ENCODE data around the gene RRAD.

The RRAD gene

DNA sequence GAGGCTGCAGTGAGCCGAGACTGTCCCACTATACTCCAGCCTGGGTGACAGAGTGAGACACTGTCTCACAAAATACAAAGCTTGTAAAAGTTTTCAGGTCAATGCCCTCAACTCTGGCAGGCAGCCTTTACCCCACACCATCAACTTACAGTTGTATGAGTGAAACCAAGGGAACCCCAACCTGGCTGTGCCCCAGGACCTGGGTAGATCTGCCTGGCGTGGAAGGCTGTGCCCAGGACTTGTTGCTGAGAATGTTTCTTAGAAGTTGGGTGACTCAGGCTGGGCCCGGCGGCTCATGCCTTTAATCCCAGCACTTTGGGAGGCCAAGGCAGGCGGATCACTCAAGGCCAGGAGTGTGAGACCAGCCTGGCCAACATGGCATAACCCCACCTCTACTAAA, 43.5 kb upstream of the RRAD start:
- in situ Hi-C loops (cut with HindIII; ENCODE audit: low pct_ligation_motif_present, low sequenced_read_pairs), result no loop called here
- Histone ChIP-seq H3K36me3 (replicated peaks) (no peaks in the 10 kb centered on the region), H3K4me3 (ENCODE audit: low read depth, low read length) (no peak overlapping the region), H3K27me3 (replicated peaks) (peaks cover 2% of the 10 kb centered on the region), H3K27ac (no peak overlapping the region)
- DNase-seq, result no peak
- TF ChIP-seq, protein P1, sequence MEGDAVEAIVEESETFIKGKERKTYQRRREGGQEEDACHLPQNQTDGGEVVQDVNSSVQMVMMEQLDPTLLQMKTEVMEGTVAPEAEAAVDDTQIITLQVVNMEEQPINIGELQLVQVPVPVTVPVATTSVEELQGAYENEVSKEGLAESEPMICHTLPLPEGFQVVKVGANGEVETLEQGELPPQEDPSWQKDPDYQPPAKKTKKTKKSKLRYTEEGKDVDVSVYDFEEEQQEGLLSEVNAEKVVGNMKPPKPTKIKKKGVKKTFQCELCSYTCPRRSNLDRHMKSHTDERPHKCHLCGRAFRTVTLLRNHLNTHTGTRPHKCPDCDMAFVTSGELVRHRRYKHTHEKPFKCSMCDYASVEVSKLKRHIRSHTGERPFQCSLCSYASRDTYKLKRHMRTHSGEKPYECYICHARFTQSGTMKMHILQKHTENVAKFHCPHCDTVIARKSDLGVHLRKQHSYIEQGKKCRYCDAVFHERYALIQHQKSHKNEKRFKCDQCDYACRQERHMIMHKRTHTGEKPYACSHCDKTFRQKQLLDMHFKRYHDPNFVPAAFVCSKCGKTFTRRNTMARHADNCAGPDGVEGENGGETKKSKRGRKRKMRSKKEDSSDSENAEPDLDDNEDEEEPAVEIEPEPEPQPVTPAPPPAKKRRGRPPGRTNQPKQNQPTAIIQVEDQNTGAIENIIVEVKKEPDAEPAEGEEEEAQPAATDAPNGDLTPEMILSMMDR (IDR thresholded peaks at IDR 0.05; ENCODE audit: low read depth, low read length, missing control alignments), result no peak

DNA sequence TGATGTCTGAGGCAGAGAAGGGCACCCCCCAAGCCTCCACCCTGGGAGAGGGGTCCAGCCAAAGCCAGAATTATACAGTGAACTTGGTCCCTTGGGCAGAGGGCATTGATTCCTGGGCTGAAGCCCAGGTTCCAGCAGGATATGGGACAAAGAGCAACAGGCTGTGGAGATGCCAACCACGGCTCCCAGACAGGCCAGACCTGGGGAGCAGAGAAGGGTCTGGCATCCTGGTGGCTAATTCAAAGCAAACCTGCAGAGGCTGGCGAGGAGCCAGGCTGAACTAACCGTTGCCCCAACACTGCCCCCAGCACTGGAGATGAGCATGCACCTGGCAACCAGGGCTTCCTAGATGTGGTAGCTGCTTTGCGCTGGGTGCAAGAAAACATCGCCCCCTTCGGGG, 38.7 kb upstream of the RRAD start:
- in situ Hi-C loops (cut with HindIII; ENCODE audit: low pct_ligation_motif_present, low sequenced_read_pairs), result no loop called here
- H3K27me3 ChIP-seq (replicated peaks), result peaks cover 2% of the 10 kb centered on the region
- no peak for DNase-seq
- TF ChIP-seq, protein P1 (IDR thresholded peaks at IDR 0.05; ENCODE audit: low read depth, low read length, missing control alignments), result no peak
- H3K36me3 ChIP-seq (replicated peaks), result no peaks in the 10 kb centered on the region
- H3K4me3 ChIP-seq (ENCODE audit: low read depth, low read length), result no peak overlapping the region
- H3K27ac ChIP-seq, result no peak overlapping the region

DNA sequence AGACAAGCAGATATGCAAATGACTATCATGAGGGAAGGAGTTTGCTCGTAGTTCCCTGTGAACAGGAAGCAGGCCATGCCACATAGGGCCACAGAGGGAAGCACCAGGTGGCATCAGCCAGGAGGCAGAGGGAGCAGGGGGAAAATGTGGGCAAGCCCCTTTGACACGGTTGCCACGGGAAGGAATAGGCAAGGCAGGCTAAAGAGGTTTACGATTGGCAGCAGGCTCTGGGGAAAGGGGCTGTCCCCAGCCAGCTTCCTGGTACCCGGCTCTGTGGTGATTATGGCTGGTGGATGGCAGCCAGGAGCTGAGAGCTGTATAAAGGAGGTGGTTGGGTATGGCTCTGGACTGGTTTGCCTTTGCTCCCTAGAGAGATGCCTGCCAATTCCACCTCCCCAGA, 36.6 kb upstream of the RRAD start:
- DNase-seq, result no peak
- H3K27me3 ChIP-seq (replicated peaks), result peaks cover 2% of the 10 kb centered on the region
- TF ChIP-seq, protein P1 (IDR thresholded peaks at IDR 0.05; ENCODE audit: low read depth, low read length, missing control alignments), result no peak
- H3K36me3 ChIP-seq (replicated peaks), result no peaks in the 10 kb centered on the region
- no peak overlapping the region for H3K27ac ChIP-seq
- in situ Hi-C loops (cut with HindIII; ENCODE audit: low pct_ligation_motif_present, low sequenced_read_pairs), result no loop called here
- H3K4me3 ChIP-seq (ENCODE audit: low read depth, low read length), result no peak overlapping the region

DNA sequence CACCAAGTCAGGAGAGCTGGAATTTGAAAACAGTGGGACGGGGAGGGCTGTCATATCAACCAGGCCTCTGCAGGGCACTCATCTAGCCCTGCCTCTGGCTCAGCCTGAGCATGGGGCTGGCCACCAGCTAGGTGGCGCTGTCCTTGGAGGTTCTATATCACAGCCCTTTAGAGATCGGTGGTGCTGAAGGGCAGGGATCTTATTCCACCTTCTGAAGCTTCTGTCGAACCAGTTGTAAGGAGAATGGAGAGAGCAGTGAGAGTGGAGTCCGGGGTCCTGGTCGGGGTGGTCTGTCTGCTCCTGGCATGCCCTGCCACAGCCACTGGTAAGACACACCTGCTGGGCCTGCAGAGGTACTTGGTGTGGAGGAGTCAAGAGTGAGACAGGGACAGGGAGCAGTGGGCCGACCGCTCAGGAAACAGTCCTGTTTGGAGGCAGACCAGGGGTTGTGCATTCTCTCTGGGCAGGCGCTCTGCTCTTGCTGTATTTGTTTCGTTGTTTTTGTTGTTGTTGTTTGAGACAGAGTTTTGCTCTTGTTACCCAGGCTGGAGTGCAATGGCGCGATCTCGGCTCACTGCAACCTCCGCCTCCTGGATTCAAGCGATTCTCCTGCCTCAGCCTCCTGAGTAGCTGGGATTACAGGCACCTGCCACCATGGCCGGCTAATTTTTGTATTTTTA, 35.9 kb upstream of the RRAD start, which contains the start of gene CES3:
Gene CES3, plus strand, starts transcription at position 202 of the 680 bp plus-strand sequence. Its CDS starts 42 bp downstream, at position 244.
- in situ Hi-C loops (cut with HindIII; ENCODE audit: low pct_ligation_motif_present, low sequenced_read_pairs), result no loop called here
- DNase-seq, result peak; percentile 67
- H3K4me3 ChIP-seq (ENCODE audit: low read depth, low read length), result no peak within 1 kb of the TSS
- peaks cover 2% of the 10 kb centered on the region for H3K27me3 ChIP-seq (replicated peaks)
- TF ChIP-seq, protein P1 (IDR thresholded peaks at IDR 0.05; ENCODE audit: low read depth, low read length, missing control alignments), result peak; percentile 92
- H3K36me3 ChIP-seq (replicated peaks), result no peaks in the 10 kb centered on the region
- no peak within 1 kb of the TSS for H3K27ac ChIP-seq

DNA sequence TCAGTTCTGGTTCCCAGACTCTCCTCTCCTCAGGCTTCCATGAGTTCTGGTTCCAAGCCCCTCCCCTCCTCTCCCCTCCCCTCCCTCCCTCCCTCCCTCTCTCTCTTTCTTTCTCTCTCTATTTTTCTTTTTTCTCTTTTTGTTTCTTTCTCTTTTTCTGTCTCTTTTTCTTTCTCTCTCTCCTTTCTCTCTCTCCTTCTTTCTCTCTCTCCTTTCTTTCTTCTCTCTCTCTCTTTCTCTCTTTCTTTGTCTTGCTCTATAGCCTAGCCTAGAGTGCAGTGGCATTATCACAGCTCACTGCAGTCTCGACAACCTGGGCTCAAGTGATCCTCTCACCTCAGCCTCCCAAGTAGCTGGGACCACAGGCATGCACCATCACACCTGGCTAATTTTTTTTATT, 34.9 kb upstream of the RRAD start:
- no peak for DNase-seq
- in situ Hi-C loops (cut with HindIII; ENCODE audit: low pct_ligation_motif_present, low sequenced_read_pairs), result no loop called here
- TF ChIP-seq, protein P1 (IDR thresholded peaks at IDR 0.05; ENCODE audit: low read depth, low read length, missing control alignments), result no peak
- Histone ChIP-seq H3K27ac (no peak overlapping the region), H3K27me3 (replicated peaks) (no peaks in the 10 kb centered on the region), H3K4me3 (ENCODE audit: low read depth, low read length) (no peak overlapping the region), H3K36me3 (replicated peaks) (no peaks in the 10 kb centered on the region)

DNA sequence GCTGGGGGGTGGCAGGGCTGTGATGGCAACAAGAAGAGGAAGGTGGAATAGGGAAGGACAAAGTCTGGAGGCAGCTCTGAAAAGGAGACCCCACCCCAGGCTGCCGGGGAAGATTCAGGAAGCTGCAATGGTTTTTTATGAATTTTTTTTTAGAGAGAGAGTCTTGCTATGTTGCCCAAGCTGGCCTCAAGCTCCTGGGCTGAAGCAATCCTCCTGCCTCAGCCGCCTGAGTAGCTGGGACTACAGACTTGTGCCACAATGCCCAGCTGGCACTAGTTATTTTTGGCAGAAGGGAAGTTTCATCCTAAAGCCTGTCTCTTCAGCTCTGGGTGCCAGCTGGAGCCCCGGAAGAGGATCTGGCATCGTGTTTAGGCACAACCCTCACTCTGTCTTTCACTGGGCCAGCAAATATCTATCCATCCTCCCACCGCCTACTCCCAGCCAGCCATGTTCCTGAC, 34.4 kb upstream of the RRAD start:
- no peak for DNase-seq
- TF ChIP-seq, protein P1 (IDR thresholded peaks at IDR 0.05; ENCODE audit: low read depth, low read length, missing control alignments), result no peak
- H3K27ac ChIP-seq, result no peak overlapping the region
- H3K27me3 ChIP-seq (replicated peaks), result no peaks in the 10 kb centered on the region
- no peak overlapping the region for H3K4me3 ChIP-seq (ENCODE audit: low read depth, low read length)
- no peaks in the 10 kb centered on the region for H3K36me3 ChIP-seq (replicated peaks)
- in situ Hi-C loops (cut with HindIII; ENCODE audit: low pct_ligation_motif_present, low sequenced_read_pairs), result no loop called here
